Measurements from ENCODE around the gene TRAPPC2L. TPM values are rescaled to one million over a fixed set of nuclear protein-coding genes. Genes with fewer than 3 reads are reported as not detected.

The TRAPPC2L gene
- total RNA-seq, 1 experiment from 2014 or later, result 82.0 TPM

DNA sequence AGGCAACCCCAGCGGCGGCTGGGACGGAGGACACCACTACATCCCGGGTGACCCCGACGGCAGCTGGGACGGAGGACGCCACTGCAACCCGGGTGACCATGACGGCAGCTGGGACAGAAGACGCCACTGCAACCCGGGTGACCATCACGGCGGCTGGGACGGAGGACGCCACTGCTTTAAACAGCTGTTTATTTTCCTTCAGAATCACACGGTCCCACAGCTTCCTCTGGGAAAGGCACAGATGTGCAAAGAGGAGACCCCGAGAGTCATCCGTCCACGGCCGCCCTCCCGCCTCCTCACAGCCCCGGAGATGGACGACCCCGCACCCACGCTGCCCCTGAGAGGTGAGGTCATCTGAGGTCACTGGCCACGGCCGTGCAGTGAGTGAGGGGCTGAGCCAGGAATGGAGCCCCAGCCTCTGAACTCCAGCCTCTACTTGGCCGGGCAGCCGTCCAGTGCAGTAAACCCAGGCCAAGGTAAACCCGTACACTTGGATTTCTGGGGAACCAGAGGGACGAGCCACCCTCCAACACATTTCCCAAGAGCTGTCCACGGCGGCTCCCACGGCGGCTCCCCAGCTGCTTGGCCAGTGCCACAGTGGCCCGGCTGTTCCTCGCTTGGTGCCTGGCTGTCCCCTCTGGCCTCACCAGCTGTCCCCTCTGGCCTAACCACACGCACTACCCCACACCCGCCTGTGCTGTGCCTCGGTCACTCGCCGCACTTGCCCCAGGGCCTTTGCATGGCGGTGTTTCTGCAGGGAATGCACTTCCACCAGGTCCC lies 52.7 kb downstream of the TRAPPC2L start (continued):
- TF ChIP-seq FOXJ3 (CRISPR knock-in tag; IDR thresholded peaks at IDR 0.05; ENCODE audit: borderline replicate concordance), result no peak

DNA sequence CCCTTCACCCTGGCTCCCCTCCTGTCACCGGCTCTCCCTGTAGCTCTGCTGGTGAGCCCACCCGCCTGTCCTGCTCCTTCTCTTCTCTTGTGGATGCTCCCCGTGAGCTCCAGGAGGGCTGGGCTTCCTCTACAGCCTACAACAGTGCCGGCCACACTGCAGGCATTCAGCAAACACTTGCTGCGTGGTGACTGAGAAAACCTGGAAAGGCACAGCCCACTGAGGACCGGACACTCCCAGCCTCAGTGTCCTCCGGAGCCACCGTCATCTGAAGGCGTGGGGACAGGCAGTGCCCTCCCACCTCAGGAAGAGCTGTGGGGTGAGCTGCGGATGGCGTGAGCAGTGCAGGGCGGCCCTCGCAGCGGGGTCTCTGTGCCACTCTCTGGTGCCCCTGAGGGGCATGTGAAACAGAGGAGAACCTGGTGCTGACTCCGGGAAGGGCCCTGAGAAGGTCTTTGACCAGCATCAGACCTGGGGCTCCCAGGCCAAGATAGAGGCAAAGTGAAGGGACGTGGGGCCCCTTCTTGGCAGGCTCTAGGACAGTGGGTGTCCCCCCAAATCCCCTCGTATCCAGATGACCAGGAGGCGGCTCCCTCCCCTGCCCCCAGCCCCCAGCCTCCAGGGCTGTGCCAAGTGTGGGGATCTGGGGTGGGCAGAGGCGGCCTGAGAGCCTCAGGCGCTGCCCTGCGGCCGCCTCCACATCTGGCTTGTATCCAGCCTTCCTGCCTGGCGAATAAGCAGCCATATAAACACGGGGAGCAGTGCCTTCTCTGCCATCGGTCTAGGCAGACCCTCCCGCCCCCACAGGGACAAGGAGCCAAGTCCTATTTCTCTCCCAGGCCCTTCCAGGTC lies 53.6 kb downstream of the TRAPPC2L start:
- ChIA-PET CTCF (interaction anchor here (0.6 kb wide), 1 partner anchor 31 kb away, joined by 3 read pairs; no protein-coding TSS in a partner anchor), POLR2A (no interaction called here)
- H3K4me1 Mint-ChIP-seq, result peaks cover 2% of the 10 kb centered on the region; the same call in 1 of the 2 replicates
- DNase-seq (ENCODE audit: low spot score) (no peak), ATAC-seq (no peak)
- peaks cover 10% of the 10 kb centered on the region; the same call in 1 of the 2 replicates for H3K9me3 Mint-ChIP-seq
- no peaks in the 10 kb centered on the region for H3K27me3 Mint-ChIP-seq (ENCODE audit: low read depth)
- TF ChIP-seq ETV6 (CRISPR knock-in tag; IDR thresholded peaks at IDR 0.05) (no peak), GTF2I (CRISPR knock-in tag; conservative IDR thresholded peaks at IDR 0.05) (no peak), PRDM15 (CRISPR knock-in tag; IDR thresholded peaks at IDR 0.05) (peak; percentile 90), EMX1 (CRISPR knock-in tag; IDR thresholded peaks at IDR 0.05) (no peak)
- H3K27ac Mint-ChIP-seq, result peak overlapping the region; percentile 19; the same call in 1 of the 2 replicates
- H3K4me3 Mint-ChIP-seq, result no peak overlapping the region
- H3K36me3 Mint-ChIP-seq, result no peaks in the 10 kb centered on the region

- Mint-ChIP-seq H3K36me3 (no peaks in the 10 kb centered on the region), H3K4me3 (no peak overlapping the region), H3K9me3 (peaks cover 15% of the 10 kb centered on the region), H3K27me3 (ENCODE audit: low read depth) (no peaks in the 10 kb centered on the region), H3K4me1 (peaks cover under 1% of the 10 kb centered on the region; the same call in 1 of the 2 replicates), H3K27ac (peak overlapping the region; percentile 60; the same call in 1 of the 2 replicates)
- ChIA-PET CTCF (no interaction called here), POLR2A (no interaction called here)
- no peak for DNase-seq (ENCODE audit: low spot score)
- no peak for ATAC-seq
- TF ChIP-seq JAZF1 (CRISPR knock-in tag; IDR thresholded peaks at IDR 0.05) (no peak), GABPB1 (CRISPR knock-in tag; IDR thresholded peaks at IDR 0.05) (no peak), IRF1 (CRISPR knock-in tag; IDR thresholded peaks at IDR 0.05) (no peak), CREM (CRISPR knock-in tag; IDR thresholded peaks at IDR 0.05) (no peak), ZNF671 (CRISPR knock-in tag; IDR thresholded peaks at IDR 0.05) (no peak), TCF7 (CRISPR knock-in tag; IDR thresholded peaks at IDR 0.05; ENCODE audit: low read depth) (no peak), ERG (CRISPR knock-in tag; IDR thresholded peaks at IDR 0.05) (no peak), MXD4 (CRISPR knock-in tag; IDR thresholded peaks at IDR 0.05; ENCODE audit: borderline replicate concordance) (no peak), ZNF425 (CRISPR knock-in tag; conservative IDR thresholded peaks at IDR 0.05) (no peak), HMGA2 (CRISPR knock-in tag; IDR thresholded peaks at IDR 0.05) (no peak), FOXK1 (CRISPR knock-in tag; IDR thresholded peaks at IDR 0.05) (no peak), NR2C2 (CRISPR knock-in tag; IDR thresholded peaks at IDR 0.05) (no peak)
- TF ChIP-seq, protein P1, sequence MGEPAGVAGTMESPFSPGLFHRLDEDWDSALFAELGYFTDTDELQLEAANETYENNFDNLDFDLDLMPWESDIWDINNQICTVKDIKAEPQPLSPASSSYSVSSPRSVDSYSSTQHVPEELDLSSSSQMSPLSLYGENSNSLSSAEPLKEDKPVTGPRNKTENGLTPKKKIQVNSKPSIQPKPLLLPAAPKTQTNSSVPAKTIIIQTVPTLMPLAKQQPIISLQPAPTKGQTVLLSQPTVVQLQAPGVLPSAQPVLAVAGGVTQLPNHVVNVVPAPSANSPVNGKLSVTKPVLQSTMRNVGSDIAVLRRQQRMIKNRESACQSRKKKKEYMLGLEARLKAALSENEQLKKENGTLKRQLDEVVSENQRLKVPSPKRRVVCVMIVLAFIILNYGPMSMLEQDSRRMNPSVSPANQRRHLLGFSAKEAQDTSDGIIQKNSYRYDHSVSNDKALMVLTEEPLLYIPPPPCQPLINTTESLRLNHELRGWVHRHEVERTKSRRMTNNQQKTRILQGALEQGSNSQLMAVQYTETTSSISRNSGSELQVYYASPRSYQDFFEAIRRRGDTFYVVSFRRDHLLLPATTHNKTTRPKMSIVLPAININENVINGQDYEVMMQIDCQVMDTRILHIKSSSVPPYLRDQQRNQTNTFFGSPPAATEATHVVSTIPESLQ (CRISPR knock-in tag; IDR thresholded peaks at IDR 0.05), result no peak
- TF ChIP-seq, protein P2, sequence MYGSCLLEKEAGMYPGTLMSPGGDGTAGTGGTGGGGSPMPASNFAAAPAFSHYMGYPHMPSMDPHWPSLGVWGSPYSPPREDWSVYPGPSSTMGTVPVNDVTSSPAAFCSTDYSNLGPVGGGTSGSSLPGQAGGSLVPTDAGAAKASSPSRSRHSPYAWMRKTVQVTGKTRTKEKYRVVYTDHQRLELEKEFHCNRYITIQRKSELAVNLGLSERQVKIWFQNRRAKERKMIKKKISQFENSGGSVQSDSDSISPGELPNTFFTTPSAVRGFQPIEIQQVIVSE (CRISPR knock-in tag; IDR thresholded peaks at IDR 0.05; ENCODE audit: borderline replicate concordance), result no peak
These were observed 54.4 kb downstream of the TRAPPC2L start for GRCh38 chr16:88911136-88911945.

Measured in WTC11 (cell line).